GM12801 (cell line): Measurements from ENCODE around the gene PPP6R2.

Experiments used
- CTCF ChIP-seq: IDR thresholded peaks from one replicate; pipeline ENCODE4 v1.5.1; 2011; ENCODE audit warnings: control low read depth; ENCODE audit not compliant: insufficient read length; ENCODE audit errors: extremely low read depth

Gene PPP6R2

GRCh38 chr22:50461979-50462540, 118.9 kb downstream of the PPP6R2 start:
- TF ChIP-seq CTCF = no peak

GRCh38 chr22:50463188-50463900, 120.2 kb downstream of the PPP6R2 start:
- TF ChIP-seq CTCF = no peak

- TF ChIP-seq CTCF = no peak
Measured at GRCh38 chr22:50464451-50464850, 121.3 kb downstream of the PPP6R2 start.

GRCh38 chr22:50465066-50465930, 122.2 kb downstream of the PPP6R2 start:
- no peak for TF ChIP-seq CTCF

GRCh38 chr22:50467341-50467740, 124.2 kb downstream of the PPP6R2 start:
- no peak for TF ChIP-seq CTCF

GRCh38 chr22:50467773-50468440, 124.8 kb downstream of the PPP6R2 start:
- no peak for TF ChIP-seq CTCF

- TF ChIP-seq CTCF = no peak
Measured at GRCh38 chr22:50468626-50469025, 125.5 kb downstream of the PPP6R2 start.
